Measurements from ENCODE around the gene PRR14. TPM values are rescaled to one million over a fixed set of nuclear protein-coding genes. Genes with fewer than 3 reads are reported as not detected.
A peak's percentile ranks its signal among the peaks of the same experiment; 100 is the strongest.
"Not testable (repeated sequence)": the region's sequence is repeated elsewhere in the genome, so short reads cannot be mapped to it uniquely, and the experiment has no call there.

Gene PRR14
- total RNA-seq, 1 donor from 2014 or later, result 45.3 TPM

DNA sequence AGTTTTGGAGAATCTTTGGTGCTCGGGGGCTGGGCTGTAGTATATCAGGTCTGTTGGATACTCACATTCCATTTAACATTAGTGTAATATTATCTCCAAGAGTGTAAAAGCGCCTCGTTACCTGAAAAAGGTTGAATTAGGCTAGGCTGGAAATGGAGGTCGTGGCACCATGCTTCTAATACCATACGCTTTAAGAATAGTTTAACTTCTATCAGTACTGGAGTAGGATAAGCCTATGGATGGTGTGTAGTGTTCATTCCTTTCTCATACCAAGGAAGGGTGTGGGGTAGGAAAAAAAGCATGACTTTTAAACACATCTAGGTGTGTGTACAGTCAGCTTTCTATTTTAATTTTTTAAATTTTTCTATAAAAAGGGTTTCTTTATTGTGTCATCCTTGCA is 50.2 kb downstream of the PRR14 start:
- peaks cover 10% of the 10 kb centered on the region for H3K4me1 Mint-ChIP-seq (ENCODE audit: unreplicated experiment)
- TF ChIP-seq, protein P1, sequence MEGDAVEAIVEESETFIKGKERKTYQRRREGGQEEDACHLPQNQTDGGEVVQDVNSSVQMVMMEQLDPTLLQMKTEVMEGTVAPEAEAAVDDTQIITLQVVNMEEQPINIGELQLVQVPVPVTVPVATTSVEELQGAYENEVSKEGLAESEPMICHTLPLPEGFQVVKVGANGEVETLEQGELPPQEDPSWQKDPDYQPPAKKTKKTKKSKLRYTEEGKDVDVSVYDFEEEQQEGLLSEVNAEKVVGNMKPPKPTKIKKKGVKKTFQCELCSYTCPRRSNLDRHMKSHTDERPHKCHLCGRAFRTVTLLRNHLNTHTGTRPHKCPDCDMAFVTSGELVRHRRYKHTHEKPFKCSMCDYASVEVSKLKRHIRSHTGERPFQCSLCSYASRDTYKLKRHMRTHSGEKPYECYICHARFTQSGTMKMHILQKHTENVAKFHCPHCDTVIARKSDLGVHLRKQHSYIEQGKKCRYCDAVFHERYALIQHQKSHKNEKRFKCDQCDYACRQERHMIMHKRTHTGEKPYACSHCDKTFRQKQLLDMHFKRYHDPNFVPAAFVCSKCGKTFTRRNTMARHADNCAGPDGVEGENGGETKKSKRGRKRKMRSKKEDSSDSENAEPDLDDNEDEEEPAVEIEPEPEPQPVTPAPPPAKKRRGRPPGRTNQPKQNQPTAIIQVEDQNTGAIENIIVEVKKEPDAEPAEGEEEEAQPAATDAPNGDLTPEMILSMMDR (IDR thresholded peaks at IDR 0.05; ENCODE audit: unreplicated experiment), result no peak
- no peak for DNase-seq (ENCODE audit: low spot score)
- H3K27me3 Mint-ChIP-seq (ENCODE audit: unreplicated experiment), result peaks cover 20% of the 10 kb centered on the region
- peak overlapping the region; percentile 15 for H3K4me3 Mint-ChIP-seq (ENCODE audit: unreplicated experiment)
- H3K36me3 Mint-ChIP-seq (ENCODE audit: low read depth, unreplicated experiment), result peaks cover 20% of the 10 kb centered on the region
- no peaks in the 10 kb centered on the region for H3K9me3 Mint-ChIP-seq (ENCODE audit: unreplicated experiment)
- H3K27ac Mint-ChIP-seq (ENCODE audit: unreplicated experiment), result no peak overlapping the region

DNA sequence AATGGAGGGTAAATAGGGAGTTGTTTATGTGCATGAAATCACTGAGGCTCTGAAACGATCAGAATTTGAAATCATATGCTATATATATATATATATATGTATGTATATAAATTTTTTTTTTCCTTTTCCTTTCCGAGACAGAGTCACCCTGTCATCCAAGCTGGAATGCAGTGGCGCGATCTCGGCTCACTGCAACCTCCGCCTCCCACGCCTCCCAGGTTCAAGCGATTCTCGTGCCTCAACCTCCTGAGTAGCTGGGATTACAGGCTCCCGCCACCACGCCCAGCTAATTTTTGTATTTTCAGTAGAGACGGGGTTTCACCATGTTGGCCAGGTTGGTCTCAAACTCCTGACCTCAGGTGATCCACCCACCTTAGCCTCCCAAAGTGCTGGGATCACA is 52.3 kb downstream of the PRR14 start:
- H3K36me3 Mint-ChIP-seq (ENCODE audit: low read depth, unreplicated experiment), result peaks cover 35% of the 10 kb centered on the region

DNA sequence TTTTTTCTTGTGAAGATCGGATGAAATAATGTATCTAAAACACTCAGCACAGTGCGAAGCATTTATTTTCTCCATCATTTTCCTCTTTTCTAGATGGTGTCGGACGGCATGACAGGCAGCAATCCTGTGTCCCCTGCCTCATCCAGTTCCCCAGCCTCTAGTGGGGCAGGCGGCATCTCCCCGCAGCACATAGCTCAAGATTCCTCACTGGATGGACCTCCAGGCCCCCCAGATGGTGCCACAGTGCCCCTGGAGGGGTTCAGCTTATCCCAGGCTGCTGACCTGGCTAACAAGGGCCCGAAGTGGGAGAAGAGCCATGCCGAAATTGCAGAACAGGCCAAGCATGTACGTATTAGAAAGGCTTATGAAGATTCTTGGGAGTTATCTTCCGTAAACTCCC is 53.2 kb downstream of the PRR14 start:
- no peaks in the 10 kb centered on the region for H3K9me3 Mint-ChIP-seq (ENCODE audit: unreplicated experiment)
- TF ChIP-seq, protein P1 (IDR thresholded peaks at IDR 0.05; ENCODE audit: unreplicated experiment), result no peak
- no peak overlapping the region for H3K4me3 Mint-ChIP-seq (ENCODE audit: unreplicated experiment)
- no peak for DNase-seq (ENCODE audit: low spot score)
- H3K36me3 Mint-ChIP-seq (ENCODE audit: low read depth, unreplicated experiment), result peaks cover 36% of the 10 kb centered on the region
- H3K4me1 Mint-ChIP-seq (ENCODE audit: unreplicated experiment), result peaks cover 10% of the 10 kb centered on the region
- peaks cover 8% of the 10 kb centered on the region for H3K27me3 Mint-ChIP-seq (ENCODE audit: unreplicated experiment)
- H3K27ac Mint-ChIP-seq (ENCODE audit: unreplicated experiment), result no peak overlapping the region

More for the DNA sequence above, 52.3 kb downstream of the PRR14 start:
- H3K27ac Mint-ChIP-seq (ENCODE audit: unreplicated experiment); H3K9me3 Mint-ChIP-seq (ENCODE audit: unreplicated experiment); H3K27me3 Mint-ChIP-seq (ENCODE audit: unreplicated experiment); DNase-seq (ENCODE audit: low spot score): not testable (repeated sequence)
- peak overlapping the region; percentile 59 for H3K4me3 Mint-ChIP-seq (ENCODE audit: unreplicated experiment)
- peaks cover 10% of the 10 kb centered on the region for H3K4me1 Mint-ChIP-seq (ENCODE audit: unreplicated experiment)

Other genes with a start within 250 kb of the PRR14 start
- 16.3 TPM for gene ZNF771, start 243.4 kb upstream of the PRR14 start, total RNA-seq (ENCODE audit: unreplicated experiment)
- gene DCTPP1, start 220.9 kb upstream of the PRR14 start, total RNA-seq (ENCODE audit: unreplicated experiment), result 61.1 TPM
- gene SEPHS2, start 205.1 kb upstream of the PRR14 start, total RNA-seq (ENCODE audit: unreplicated experiment), result 43.1 TPM
- not detected for gene ITGAL, start 178.2 kb upstream of the PRR14 start, total RNA-seq (ENCODE audit: unreplicated experiment)
- gene ZNF768, start 124.4 kb upstream of the PRR14 start, total RNA-seq (ENCODE audit: unreplicated experiment), result 31.4 TPM
- gene ZNF747, start 116.1 kb upstream of the PRR14 start, total RNA-seq (ENCODE audit: unreplicated experiment), result 9.7 TPM
- 13.8 TPM for gene ZNF764, start 92.6 kb upstream of the PRR14 start, total RNA-seq (ENCODE audit: unreplicated experiment)
- 9.6 TPM for gene ZNF688, start 79.2 kb upstream of the PRR14 start, total RNA-seq (ENCODE audit: unreplicated experiment)
- gene ZNF785, start 65.3 kb upstream of the PRR14 start, total RNA-seq (ENCODE audit: unreplicated experiment), result 33.5 TPM
- 12.0 TPM for gene ZNF689, start 40.6 kb upstream of the PRR14 start, total RNA-seq (ENCODE audit: unreplicated experiment)
- gene FBRS, start 7.5 kb downstream of the PRR14 start, total RNA-seq (ENCODE audit: unreplicated experiment), result 60.9 TPM
- 62.2 TPM for gene SRCAP, start 48.2 kb downstream of the PRR14 start, total RNA-seq (ENCODE audit: unreplicated experiment)
- 27.5 TPM for gene PHKG2, start 97.5 kb downstream of the PRR14 start, total RNA-seq (ENCODE audit: unreplicated experiment)
- 5.2 TPM for gene CFAP119, start 111.1 kb downstream of the PRR14 start, total RNA-seq (ENCODE audit: unreplicated experiment)
- gene RNF40, start 111.4 kb downstream of the PRR14 start, total RNA-seq (ENCODE audit: unreplicated experiment), result 108 TPM
- 29.7 TPM for gene ZNF629, start 136.2 kb downstream of the PRR14 start, total RNA-seq (ENCODE audit: unreplicated experiment)
- 53.9 TPM for gene BCL7C, start 243.1 kb downstream of the PRR14 start, total RNA-seq (ENCODE audit: unreplicated experiment)
- gene CTF1, start 245.7 kb downstream of the PRR14 start, total RNA-seq (ENCODE audit: unreplicated experiment), result 3.4 TPM